Liver (tissue), 3 donors: ENCODE data around the gene PPP3CB.

ENCODE experiments used
- CTCF ChIP-seq: fragments of 150-350 bp; IDR thresholded peaks from 2 replicates; pipeline ENCODE4 v1.5.1; 2017; ENCODE audit warnings: improper control_type of control experiment, low read depth, low read length; ENCODE audit not compliant: missing input control
- HNF4G ChIP-seq: IDR thresholded peaks from 2 replicates; pipeline ENCODE4 v1.6.1; 2016; ENCODE audit warnings: antibody characterized with exemption
- TAF1 ChIP-seq: conservative IDR thresholded peaks from 2 replicates; pipeline ENCODE4 v1.6.1; 2016; ENCODE audit warnings: antibody characterized with exemption, mild to moderate bottlenecking
- donor health status: healthy.
- donor health status: healthy.

- TF ChIP-seq CTCF (no peak), TAF1 (no peak), HNF4G (no peak)
These were observed 23.5 kb upstream of the PPP3CB start for GRCh38 chr10:73519336-73519735.
